ACC112 (cell line): ENCODE results near the gene MRPL2.

ENCODE experiments used
- H2AFZ ChIP-seq: fragments of 200-600 bp; sonication (generic); one replicate; pipeline ENCODE4 v1.6.0; 2017; ENCODE audit warnings: antibody characterized with exemption, low read length; ENCODE audit not compliant: unreplicated experiment
- H3K27ac ChIP-seq: fragments of 200-600 bp; sonication (generic); 2 replicates; pipeline ENCODE4 v1.5.1; 2014; ENCODE audit warnings: low read depth, mild to moderate bottlenecking, antibody characterized with exemption, low read length, moderate library complexity
- H3K27me3 ChIP-seq: fragments of 200-600 bp; sonication (generic); 2 replicates; pipeline ENCODE4 v1.6.1; 2014; ENCODE audit warnings: mild to moderate bottlenecking, antibody characterized with exemption, low read length, moderate library complexity, mixed read lengths; ENCODE audit not compliant: insufficient read depth
- H3K36me3 ChIP-seq: fragments of 200-600 bp; sonication (generic); 2 replicates; pipeline ENCODE4 v1.6.1; 2016; ENCODE audit warnings: mild to moderate bottlenecking, antibody characterized with exemption, low read length, moderate library complexity, mixed read lengths; ENCODE audit not compliant: insufficient read depth
- H3K4me1 ChIP-seq: fragments of 200-600 bp; sonication (generic); one replicate; pipeline ENCODE4 v1.6.1; 2016; ENCODE audit warnings: low read length, mixed read lengths; ENCODE audit not compliant: insufficient read depth, unreplicated experiment, control insufficient read depth
- H3K4me3 ChIP-seq: fragments of 200-600 bp; sonication (generic); 2 replicates; pipeline ENCODE4 v1.5.1; 2014; ENCODE audit warnings: mild to moderate bottlenecking, low read depth, low read length
- H3K79me2 ChIP-seq: fragments of 200-600 bp; sonication (generic); one replicate; pipeline ENCODE4 v1.6.0; 2016; ENCODE audit warnings: low read length; ENCODE audit not compliant: control insufficient read depth, unreplicated experiment, insufficient read depth

Gene MRPL2

GRCh38 chr6:43020052-43020705, 39.1 kb downstream of the MRPL2 start:
- H3K4me1 ChIP-seq: peaks cover 24% of the 10 kb centered on the region
- H2AFZ ChIP-seq: no peak overlapping the region
- H3K27me3 ChIP-seq: no peaks in the 10 kb centered on the region
- H3K27ac ChIP-seq: peak overlapping the region; percentile 1; the same call in 1 of the 2 replicates
- H3K79me2 ChIP-seq: peaks cover 58% of the 10 kb centered on the region
- H3K36me3 ChIP-seq: peaks cover 8% of the 10 kb centered on the region; the same call in 1 of the 2 replicates
- H3K4me3 ChIP-seq: no peak overlapping the region

- Histone ChIP-seq H3K4me3 (no peak overlapping the region), H3K4me1 (peaks cover 24% of the 10 kb centered on the region), H3K79me2 (peaks cover 59% of the 10 kb centered on the region), H3K27me3 (no peaks in the 10 kb centered on the region), H3K36me3 (no peaks in the 10 kb centered on the region; the same call in 1 of the 2 replicates), H2AFZ (no peak overlapping the region), H3K27ac (no peak overlapping the region)
Measured at GRCh38 chr6:43019152-43019551, 40.1 kb downstream of the MRPL2 start.

GRCh38 chr6:43016943-43017334, 42.3 kb downstream of the MRPL2 start:
- Histone ChIP-seq H3K79me2 (peaks cover 55% of the 10 kb centered on the region), H3K27ac (no peak overlapping the region)

GRCh38 chr6:43016176-43016942, 42.9 kb downstream of the MRPL2 start:
- peaks cover 53% of the 10 kb centered on the region for H3K79me2 ChIP-seq
- no peak overlapping the region for H3K27ac ChIP-seq
- no peaks in the 10 kb centered on the region; the same call in 1 of the 2 replicates for H3K36me3 ChIP-seq
- no peak overlapping the region for H2AFZ ChIP-seq
- no peak overlapping the region for H3K4me3 ChIP-seq
- H3K27me3 ChIP-seq: no peaks in the 10 kb centered on the region
- peaks cover 34% of the 10 kb centered on the region for H3K4me1 ChIP-seq

More at GRCh38 chr6:43016943-43017334, 42.3 kb downstream of the MRPL2 start:
- Histone ChIP-seq H2AFZ (no peak overlapping the region), H3K27me3 (no peaks in the 10 kb centered on the region), H3K36me3 (no peaks in the 10 kb centered on the region; the same call in 1 of the 2 replicates), H3K4me3 (no peak overlapping the region), H3K4me1 (peaks cover 29% of the 10 kb centered on the region)

GRCh38 chr6:43014434-43014909, 44.8 kb downstream of the MRPL2 start:
- Histone ChIP-seq H3K27me3 (no peaks in the 10 kb centered on the region), H2AFZ (peak overlapping the region; percentile 23), H3K4me1 (peaks cover 28% of the 10 kb centered on the region), H3K4me3 (peak overlapping the region; percentile 89), H3K27ac (peak overlapping the region; percentile 64), H3K79me2 (peaks cover 53% of the 10 kb centered on the region), H3K36me3 (peaks cover 2% of the 10 kb centered on the region; the same call in 1 of the 2 replicates)

- Histone ChIP-seq H3K4me1 (peaks cover 28% of the 10 kb centered on the region), H3K4me3 (peak within 1 kb of the TSS; percentile 89)
Measured at GRCh38 chr6:43013843-43014433, 45.3 kb downstream of the MRPL2 start, which contains the start of the genes KLHDC3 and MEA1. Gene KLHDC3 (plus strand): TSS chr6:43014249. CDS start chr6:43017193, 2,944 bp downstream. Gene MEA1 (minus strand): TSS chr6:43013946. CDS start chr6:43013813, 133 bp downstream.

GRCh38 chr6:43013097-43013842, 46.0 kb downstream of the MRPL2 start:
- peaks cover 7% of the 10 kb centered on the region; the same call in 1 of the 2 replicates for H3K36me3 ChIP-seq
- H3K4me1 ChIP-seq: peaks cover 28% of the 10 kb centered on the region
- H3K27ac ChIP-seq: peak overlapping the region; percentile 16; the same call in 1 of the 2 replicates
- H3K4me3 ChIP-seq: peak overlapping the region; percentile 89
- no peaks in the 10 kb centered on the region for H3K27me3 ChIP-seq
- peaks cover 53% of the 10 kb centered on the region for H3K79me2 ChIP-seq
- H2AFZ ChIP-seq: peak overlapping the region; percentile 81

More at GRCh38 chr6:43013843-43014433, 45.3 kb downstream of the MRPL2 start, which contains the start of the genes KLHDC3 and MEA1:
- Histone ChIP-seq H3K27ac (peak within 1 kb of the TSS; percentile 64), H3K36me3 (peaks cover 2% of the 10 kb centered on the region; the same call in 1 of the 2 replicates), H3K27me3 (no peaks in the 10 kb centered on the region), H3K79me2 (peaks cover 53% of the 10 kb centered on the region), H2AFZ (peak within 1 kb of the TSS; percentile 81)

- Histone ChIP-seq H3K27me3 (no peaks in the 10 kb centered on the region), H2AFZ (no peak overlapping the region), H3K4me1 (peaks cover 28% of the 10 kb centered on the region), H3K79me2 (peaks cover 49% of the 10 kb centered on the region), H3K4me3 (peak overlapping the region; percentile 89), H3K36me3 (peaks cover 8% of the 10 kb centered on the region), H3K27ac (no peak overlapping the region)
Measured at GRCh38 chr6:43012364-43012763, 46.9 kb downstream of the MRPL2 start.

- Histone ChIP-seq H3K4me3 (no peak overlapping the region), H3K36me3 (peaks cover 8% of the 10 kb centered on the region)
Measured at GRCh38 chr6:43011207-43011606, 48.0 kb downstream of the MRPL2 start.

GRCh38 chr6:43009124-43009523, 50.1 kb downstream of the MRPL2 start:
- Histone ChIP-seq H3K79me2 (peaks cover 17% of the 10 kb centered on the region), H3K27me3 (no peaks in the 10 kb centered on the region), H3K27ac (no peak overlapping the region), H3K4me3 (no peak overlapping the region), H2AFZ (no peak overlapping the region), H3K36me3 (peaks cover 8% of the 10 kb centered on the region), H3K4me1 (peaks cover 13% of the 10 kb centered on the region)

More at GRCh38 chr6:43011207-43011606, 48.0 kb downstream of the MRPL2 start:
- peaks cover 22% of the 10 kb centered on the region for H3K4me1 ChIP-seq
- peaks cover 37% of the 10 kb centered on the region for H3K79me2 ChIP-seq
- no peak overlapping the region for H3K27ac ChIP-seq
- H2AFZ ChIP-seq: no peak overlapping the region
- H3K27me3 ChIP-seq: no peaks in the 10 kb centered on the region
